ENCODE results near the gene MMP2. TPM values are rescaled to one million over a fixed set of nuclear protein-coding genes. Genes with fewer than 3 reads are reported as not detected.

Gene MMP2
- total RNA-seq, 2 donors from 2014 or later = 249 to 351 TPM

DNA sequence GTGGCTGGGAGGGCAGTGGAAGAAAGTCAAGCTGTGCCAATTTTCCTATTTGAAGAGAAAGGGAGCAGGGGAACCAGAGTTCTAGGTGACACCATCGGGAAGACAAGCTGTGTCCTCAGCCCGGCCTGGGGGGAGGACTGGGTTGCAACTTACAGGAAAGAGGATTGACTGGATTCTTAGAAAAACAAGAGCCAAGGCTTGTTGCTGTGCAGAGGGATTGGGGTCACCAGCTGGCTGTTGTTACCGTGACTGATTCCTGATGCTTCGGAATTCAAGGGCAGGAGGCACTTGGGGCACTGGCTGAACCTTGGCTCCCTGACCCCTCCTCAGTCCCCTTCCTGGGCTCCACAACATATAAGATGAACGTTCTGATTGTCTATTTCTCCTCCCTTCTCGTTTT lies 16.8 kb upstream of the MMP2 start:
- DNase-seq (ENCODE audit: low spot score) (no peak), ATAC-seq (ENCODE audit: insufficient number of reproducible peaks, low FRiP score, low read depth) (no peak)

DNA sequence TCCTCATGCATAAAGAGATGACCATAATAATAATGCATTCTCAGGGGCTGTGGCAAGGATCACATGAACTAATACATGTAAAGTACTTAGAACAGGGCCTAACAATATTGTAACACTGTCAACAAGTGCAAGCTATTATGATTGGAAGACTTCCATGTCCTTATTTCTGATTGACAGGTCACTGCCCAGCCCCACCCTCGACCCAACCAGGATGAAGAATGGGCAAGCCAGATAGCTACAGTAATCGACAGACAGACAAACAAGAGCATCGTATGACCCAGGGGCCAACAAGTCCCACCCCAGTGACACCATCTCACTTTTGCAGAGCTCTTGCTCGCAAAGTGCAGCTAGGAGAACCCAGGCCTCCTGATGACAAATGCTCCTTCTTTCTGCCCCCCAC lies 14.6 kb upstream of the MMP2 start:
- Histone ChIP-seq H3K27ac (no peak overlapping the region), H3K27me3 (replicated peaks; ENCODE audit: insufficient read depth) (no peaks in the 10 kb centered on the region), H3K36me3 (no peaks in the 10 kb centered on the region), H3K4me3 (no peak overlapping the region), H3K4me1 (ENCODE audit: control insufficient read depth in 1 of 2, low read depth in 2 of 2) (no peaks in the 10 kb centered on the region), H3K9me3 (no peaks in the 10 kb centered on the region)
- DNase-seq (ENCODE audit: low spot score) = no peak
- ATAC-seq (ENCODE audit: insufficient number of reproducible peaks, low FRiP score, low read depth) = no peak
- TF ChIP-seq, protein P1, sequence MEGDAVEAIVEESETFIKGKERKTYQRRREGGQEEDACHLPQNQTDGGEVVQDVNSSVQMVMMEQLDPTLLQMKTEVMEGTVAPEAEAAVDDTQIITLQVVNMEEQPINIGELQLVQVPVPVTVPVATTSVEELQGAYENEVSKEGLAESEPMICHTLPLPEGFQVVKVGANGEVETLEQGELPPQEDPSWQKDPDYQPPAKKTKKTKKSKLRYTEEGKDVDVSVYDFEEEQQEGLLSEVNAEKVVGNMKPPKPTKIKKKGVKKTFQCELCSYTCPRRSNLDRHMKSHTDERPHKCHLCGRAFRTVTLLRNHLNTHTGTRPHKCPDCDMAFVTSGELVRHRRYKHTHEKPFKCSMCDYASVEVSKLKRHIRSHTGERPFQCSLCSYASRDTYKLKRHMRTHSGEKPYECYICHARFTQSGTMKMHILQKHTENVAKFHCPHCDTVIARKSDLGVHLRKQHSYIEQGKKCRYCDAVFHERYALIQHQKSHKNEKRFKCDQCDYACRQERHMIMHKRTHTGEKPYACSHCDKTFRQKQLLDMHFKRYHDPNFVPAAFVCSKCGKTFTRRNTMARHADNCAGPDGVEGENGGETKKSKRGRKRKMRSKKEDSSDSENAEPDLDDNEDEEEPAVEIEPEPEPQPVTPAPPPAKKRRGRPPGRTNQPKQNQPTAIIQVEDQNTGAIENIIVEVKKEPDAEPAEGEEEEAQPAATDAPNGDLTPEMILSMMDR (IDR thresholded peaks at IDR 0.05) = no peak

More for the DNA sequence above, 16.8 kb upstream of the MMP2 start:
- Histone ChIP-seq H3K27me3 (replicated peaks; ENCODE audit: insufficient read depth) (no peaks in the 10 kb centered on the region), H3K4me3 (no peak overlapping the region), H3K27ac (no peak overlapping the region), H3K36me3 (no peaks in the 10 kb centered on the region), H3K4me1 (ENCODE audit: control insufficient read depth in 1 of 2, low read depth in 2 of 2) (no peaks in the 10 kb centered on the region), H3K9me3 (no peaks in the 10 kb centered on the region)
- TF ChIP-seq, protein P1 (IDR thresholded peaks at IDR 0.05) = no peak

DNA sequence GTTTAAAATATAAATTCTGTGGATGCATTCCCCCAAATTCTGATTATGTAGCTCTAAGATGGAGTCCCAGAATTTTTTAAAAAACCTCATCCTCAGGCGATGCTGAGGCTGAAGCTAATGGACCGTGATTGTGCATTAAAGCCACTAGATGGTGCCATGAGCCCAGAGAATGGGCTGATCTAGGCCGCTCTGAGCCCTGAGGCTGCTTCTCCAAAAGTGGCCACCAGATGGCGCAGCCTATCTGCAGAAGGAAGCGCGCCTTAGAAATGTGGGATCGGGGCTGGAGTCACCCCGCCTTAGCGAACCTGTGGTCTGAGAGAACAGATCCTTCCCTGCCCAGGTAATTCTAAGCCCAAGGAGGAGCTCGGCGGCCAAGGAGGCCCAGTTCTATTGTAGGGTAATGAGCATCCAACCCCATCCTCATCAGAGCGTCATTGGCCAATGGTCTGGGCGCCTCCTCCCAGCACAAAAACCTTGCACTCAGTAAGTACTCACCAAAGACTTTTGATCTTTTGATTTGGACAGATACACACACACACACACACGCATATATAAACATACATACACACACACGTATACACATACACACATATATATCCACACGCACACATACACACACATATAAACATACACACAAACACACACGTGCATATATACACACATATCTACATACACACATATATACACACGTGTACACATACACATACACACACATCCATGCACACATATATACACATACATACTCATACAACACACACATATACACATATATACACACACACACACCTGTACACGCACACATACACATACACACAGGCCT lies 13.7 kb upstream of the MMP2 start:
- DNase-seq (ENCODE audit: low spot score) = peak; percentile 74
- Histone ChIP-seq H3K4me3 (peak overlapping the region; percentile 21), H3K4me1 (ENCODE audit: control insufficient read depth in 1 of 2, low read depth in 2 of 2) (peaks cover under 1 to 4% of the 10 kb centered on the region in 2 donors), H3K9me3 (no peaks in the 10 kb centered on the region), H3K27ac (no peak overlapping the region), H3K36me3 (no peaks in the 10 kb centered on the region), H3K27me3 (replicated peaks; ENCODE audit: insufficient read depth) (no peaks in the 10 kb centered on the region)
- TF ChIP-seq, protein P1 (IDR thresholded peaks at IDR 0.05) = peak; percentile 99
- peak; percentile 84 for ATAC-seq (ENCODE audit: insufficient number of reproducible peaks, low FRiP score, low read depth)

DNA sequence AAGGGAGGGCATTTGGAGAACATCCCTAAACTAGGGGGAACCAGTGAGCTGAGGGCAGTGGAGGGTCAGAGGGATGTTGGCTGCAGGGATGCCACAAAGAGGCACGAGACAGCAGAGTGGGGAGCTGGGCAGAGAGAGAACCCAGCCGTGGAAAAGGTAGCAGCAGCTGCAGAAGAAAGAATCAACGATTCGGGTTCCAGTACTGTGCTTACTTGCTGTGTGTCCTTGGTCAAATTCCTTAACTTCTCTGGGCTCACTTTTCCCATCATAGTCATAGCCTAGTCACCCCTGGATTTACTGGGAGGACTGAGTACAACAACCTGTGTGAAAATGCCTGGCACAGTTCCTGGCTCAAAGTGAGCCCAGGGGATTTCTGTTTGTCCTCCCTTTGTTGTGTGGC lies 12.8 kb upstream of the MMP2 start:
- Histone ChIP-seq H3K4me1 (ENCODE audit: control insufficient read depth in 1 of 2, low read depth in 2 of 2) (peaks cover 9 to 13% of the 10 kb centered on the region in 2 donors), H3K4me3 (no peak overlapping the region), H3K27me3 (replicated peaks; ENCODE audit: insufficient read depth) (no peaks in the 10 kb centered on the region), H3K36me3 (no peaks in the 10 kb centered on the region), H3K9me3 (no peaks in the 10 kb centered on the region), H3K27ac (no peak overlapping the region)
- no peak for DNase-seq (ENCODE audit: low spot score)
- no peak for ATAC-seq (ENCODE audit: insufficient number of reproducible peaks, low FRiP score, low read depth)
- TF ChIP-seq, protein P1 (IDR thresholded peaks at IDR 0.05) = no peak

DNA sequence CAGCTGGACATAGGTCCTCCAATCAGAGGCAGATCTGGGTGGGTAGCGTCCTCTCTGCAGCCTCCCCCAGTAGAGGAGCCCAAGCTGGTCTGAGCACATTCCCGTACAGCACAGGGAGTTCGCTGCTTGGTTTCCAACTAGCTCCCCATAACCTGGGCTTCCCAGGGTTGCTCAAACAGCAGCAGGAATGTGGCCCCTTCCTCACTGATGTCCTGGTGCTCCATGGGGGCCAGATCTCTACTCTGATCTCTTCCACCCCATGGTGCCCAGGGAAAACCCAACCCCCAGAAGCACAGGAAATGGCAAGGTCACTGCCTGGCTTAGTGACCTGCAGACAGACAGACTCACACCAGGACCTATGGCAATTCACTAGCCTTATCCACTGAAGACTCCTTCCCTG lies 11.1 kb upstream of the MMP2 start:
- Histone ChIP-seq H3K4me3 (no peak overlapping the region), H3K9me3 (no peaks in the 10 kb centered on the region), H3K27ac (no peak overlapping the region), H3K36me3 (no peaks in the 10 kb centered on the region), H3K27me3 (replicated peaks; ENCODE audit: insufficient read depth) (no peaks in the 10 kb centered on the region), H3K4me1 (ENCODE audit: control insufficient read depth in 1 of 2, low read depth in 2 of 2) (peaks cover 16 to 24% of the 10 kb centered on the region in 2 donors)
- TF ChIP-seq, protein P1 (IDR thresholded peaks at IDR 0.05) = no peak
- ATAC-seq (ENCODE audit: insufficient number of reproducible peaks, low FRiP score, low read depth) (no peak), DNase-seq (ENCODE audit: low spot score) (no peak)

All from thoracic aorta (tissue), 2 donors.